ENCODE measurements around the gene SSTR4. TPM values are rescaled to one million over a fixed set of nuclear protein-coding genes. Genes with fewer than 3 reads are reported as not detected.

The SSTR4 gene
- total RNA-seq, 1 experiment from 2014 or later = not detected

- POLR2A ChIA-PET = interaction anchor here (0.8 kb wide), 1 partner anchor 11 kb away, joined by 3 read pairs; no protein-coding TSS in a partner anchor
- Histone ChIP-seq H3K4me3 (replicated peaks in 1 of 2; ENCODE audit: low read depth in 1 of 2, low read length in 2 of 2) (no peak overlapping the region), H3K79me2 (ENCODE audit: insufficient read depth, low read length) (no peaks in the 10 kb centered on the region), H3K4me1 (ENCODE audit: control insufficient read depth in 1 of 2, insufficient read depth in 2 of 2, low read length in 2 of 2) (no peaks in the 10 kb centered on the region; a peak in 1 of 4 replicates), H3K36me3 (ENCODE audit: control insufficient read depth in 1 of 2, insufficient read depth in 2 of 2, low read length in 2 of 2) (no peaks in the 10 kb centered on the region), H3K9me3 (ENCODE audit: control insufficient read depth in 1 of 2, insufficient read depth in 1 of 2, low read depth in 1 of 2, low read length in 2 of 2) (no peaks in the 10 kb centered on the region), H3K9me2 (ENCODE audit: insufficient read depth) (no peaks in the 10 kb centered on the region), H4K20me1 (ENCODE audit: insufficient read depth) (no peaks in the 10 kb centered on the region), H3K27ac (ENCODE audit: low read depth, low read length) (no peak overlapping the region), H3K4me2 (ENCODE audit: low read length) (no peak overlapping the region), H3K27me3 (ENCODE audit: insufficient read depth, low read length) (no peaks in the 10 kb centered on the region), H3K9ac (ENCODE audit: low read length) (no peak overlapping the region), H2AFZ (ENCODE audit: low read depth, low read length, poor library complexity, severe bottlenecking) (no peak overlapping the region)
- no peak for TF ChIP-seq ZBTB33 (IDR thresholded peaks at IDR 0.05; ENCODE audit: extremely low read depth, insufficient replicate concordance, low read length)
- no peak for TF ChIP-seq ZFX (IDR thresholded peaks at IDR 0.05)
- TF ChIP-seq REST (IDR thresholded peaks at IDR 0.05; ENCODE audit: low read depth) = no peak
- no peak for TF ChIP-seq EZH2phosphoT487 (IDR thresholded peaks at IDR 0.05; ENCODE audit: borderline replicate concordance)
- TF ChIP-seq ELF1 (IDR thresholded peaks at IDR 0.05; ENCODE audit: borderline replicate concordance, low read depth) = no peak
- TF ChIP-seq MAX (IDR thresholded peaks at IDR 0.05) = no peak
- peak; percentile 11 to 55 (median 54); a peak in 5 of 6 replicates for TF ChIP-seq CTCF (IDR thresholded peaks at IDR 0.05 in 2 of 3, conservative IDR thresholded peaks at IDR 0.05 in 1 of 3; ENCODE audit: borderline replicate concordance in 1 of 3, insufficient read depth in 1 of 3, low read depth in 2 of 3, low read length in 2 of 3)
- TF ChIP-seq RAD21 (IDR thresholded peaks at IDR 0.05; ENCODE audit: low read depth) = peak; percentile 41; the same call in 1 of the 2 replicates
- no peak for TF ChIP-seq JUND (IDR thresholded peaks at IDR 0.05)
- TF ChIP-seq SP1 (IDR thresholded peaks at IDR 0.05; ENCODE audit: low read depth) = no peak
- DNase-seq (ENCODE audit: low read depth, low spot score) (no peak), ATAC-seq (peak; percentile 81)
- CTCF ChIA-PET = interaction anchor here (1.4 to 2.5 kb wide), 3 partner anchors 11 to 370 kb away, joined by 3 to 17 read pairs (median 6); no protein-coding TSS in a partner anchor
- BruUV-seq (replicated peaks) = no TSS peak
- RAD21 ChIA-PET (ENCODE audit: low non-redundant PET in 1 of 2, low total read pairs in 2 of 2, uncharacterized antibody in 2 of 2, unreplicated experiment in 2 of 2) = no interaction called here
- intact Hi-C loops (cut with micrococcal nuclease) = loop anchor here (5.0 kb wide), 1 partner anchor 370 kb away; no protein-coding TSS in a partner anchor
These were observed 26.8 kb downstream of the SSTR4 start for GRCh38 chr20:23061734-23062561.

All from HCT116 (cell line).